ENCODE measurements around the gene IRF7. TPM values are rescaled to one million over a fixed set of nuclear protein-coding genes. Genes with fewer than 3 reads are reported as not detected.

IRF7 gene
- total and polyA plus RNA-seq, 2 experiments from 2014 or later = 12.3 to 17.3 TPM

- peaks cover 6% of the 10 kb centered on the region for H3K27me3 ChIP-seq (ENCODE audit: insufficient read depth)
- Mint-ChIP-seq H3K36me3 (ENCODE audit: low read depth) (peaks cover 28% of the 10 kb centered on the region; the same call in 2 of the 3 replicates), H3K4me3 (no peak overlapping the region), H3K27ac (no peak overlapping the region), H3K9me3 (no peaks in the 10 kb centered on the region), H3K27me3 (ENCODE audit: insufficient read depth, low read depth, poor library complexity) (peaks cover 20% of the 10 kb centered on the region), H3K4me1 (peaks cover 6% of the 10 kb centered on the region; the same call in 2 of the 3 replicates)
- H3K4me2 ChIP-seq = no peak overlapping the region
- 0 out of 2 replicates have a peak, but pooled peaks cover 5% of the 10 kb centered on the region for H3F3A ChIP-seq (replicated peaks; ENCODE audit: low read depth)
- ATAC-seq (no peak; the same call in 2 of the 3 replicates), DNase-seq (ENCODE audit: low spot score) (no peak)
- TF ChIP-seq CREB1 (CRISPR knock-in tag; IDR thresholded peaks at IDR 0.05; ENCODE audit: low read depth) = no peak
- TF ChIP-seq JUNB (IDR thresholded peaks at IDR 0.05; ENCODE audit: unreplicated experiment) = no peak
- H3K9me2 ChIP-seq (ENCODE audit: insufficient read depth) = no peaks in the 10 kb centered on the region
- no peak overlapping the region for H3K27ac ChIP-seq (ENCODE audit: low read depth)
- H2AFZ ChIP-seq = no peak overlapping the region
- no peaks in the 10 kb centered on the region for H3K36me3 ChIP-seq (ENCODE audit: insufficient read depth)
- H3K4me1 ChIP-seq (ENCODE audit: insufficient read depth) = peaks cover 5% of the 10 kb centered on the region; the same call in 1 of the 2 replicates
- no peaks in the 10 kb centered on the region for H4K20me1 ChIP-seq (replicated peaks; ENCODE audit: insufficient read depth)
- H3K79me2 ChIP-seq (replicated peaks; ENCODE audit: insufficient read depth) = no peaks in the 10 kb centered on the region
- no peak overlapping the region for H3K4me3 ChIP-seq
These were observed 29.8 kb upstream of the IRF7 start for GRCh38 chr11:645536-645935.

- H4K20me1 ChIP-seq (replicated peaks; ENCODE audit: insufficient read depth) = no peaks in the 10 kb centered on the region
- no peaks in the 10 kb centered on the region for H3K79me2 ChIP-seq (replicated peaks; ENCODE audit: insufficient read depth)
- H3K27me3 Mint-ChIP-seq (ENCODE audit: insufficient read depth, low read depth, poor library complexity) = peaks cover 31% of the 10 kb centered on the region
- no peak overlapping the region for H3K4me2 ChIP-seq
- no peak overlapping the region for H3K4me3 ChIP-seq
- H3K4me3 Mint-ChIP-seq = no peak overlapping the region
- H3K27ac Mint-ChIP-seq = no peak overlapping the region
- H3K9me2 ChIP-seq (ENCODE audit: insufficient read depth) = no peaks in the 10 kb centered on the region
- no peak overlapping the region for H2AFZ ChIP-seq
- peaks cover 7% of the 10 kb centered on the region; the same call in 1 of the 2 replicates for H3K4me1 ChIP-seq (ENCODE audit: insufficient read depth)
- H3F3A ChIP-seq (replicated peaks; ENCODE audit: low read depth) = peaks cover 7% of the 10 kb centered on the region; the same call in 1 of the 2 replicates
- no peaks in the 10 kb centered on the region for H3K9me3 Mint-ChIP-seq
- H3K4me1 Mint-ChIP-seq = peaks cover 10% of the 10 kb centered on the region; the same call in 2 of the 3 replicates
- no peak overlapping the region for H3K27ac ChIP-seq (ENCODE audit: low read depth)
- H3K27me3 ChIP-seq (ENCODE audit: insufficient read depth) = peaks cover 20% of the 10 kb centered on the region
- ATAC-seq (no peak), DNase-seq (ENCODE audit: low spot score) (no peak)
- H3K36me3 ChIP-seq (ENCODE audit: insufficient read depth) = no peaks in the 10 kb centered on the region
- H3K36me3 Mint-ChIP-seq (ENCODE audit: low read depth) = peaks cover 19% of the 10 kb centered on the region; the same call in 2 of the 3 replicates
- TF ChIP-seq CTCF (conservative IDR thresholded peaks at IDR 0.05; ENCODE audit: low read depth in 2 of 2) = no peak
- TF ChIP-seq ZNF114 (CRISPR knock-in tag; IDR thresholded peaks at IDR 0.05) = no peak
- no peak for TF ChIP-seq REST (IDR thresholded peaks at IDR 0.05; ENCODE audit: unreplicated experiment)
- no peak for TF ChIP-seq ETS1 (IDR thresholded peaks at IDR 0.05)
- TF ChIP-seq NANOG (IDR thresholded peaks at IDR 0.05; ENCODE audit: borderline replicate concordance) = no peak
- TF ChIP-seq EZH2 (IDR thresholded peaks at IDR 0.05; ENCODE audit: low read depth, unreplicated experiment) = no peak
- TF ChIP-seq STAT1 (IDR thresholded peaks at IDR 0.05; ENCODE audit: unreplicated experiment) = no peak
- TF ChIP-seq CREB1 (CRISPR knock-in tag; IDR thresholded peaks at IDR 0.05; ENCODE audit: low read depth) = no peak
- no peak for TF ChIP-seq EZH2phosphoT487 (IDR thresholded peaks at IDR 0.05; ENCODE audit: unreplicated experiment)
- no peak for TF ChIP-seq POLR2AphosphoS5 (IDR thresholded peaks at IDR 0.05; ENCODE audit: low read depth)
- TF ChIP-seq JUNB (IDR thresholded peaks at IDR 0.05; ENCODE audit: unreplicated experiment) = no peak
- TF ChIP-seq ZNF331 (CRISPR knock-in tag; IDR thresholded peaks at IDR 0.05; ENCODE audit: low read depth) = no peak
These were observed 28.3 kb upstream of the IRF7 start for GRCh38 chr11:643849-644738.
